Progenitor cell of endocrine pancreas (in vitro differentiated cells): ENCODE results near the gene ANGEL1. TPM values are rescaled to one million over a fixed set of nuclear protein-coding genes. Genes with fewer than 3 reads are reported as not detected.

Experiments
- DNase-seq: peaks from one replicate; pipeline ENCODE4 v3.0.0; 2021; ENCODE audit warnings: low spot score; ENCODE audit not compliant: unreplicated experiment
- H3K27ac Mint-ChIP-seq: 2 replicates; pipeline ENCODE4 v1.8.0; 2021; ENCODE audit warnings: mild to moderate bottlenecking, moderate library complexity, mixed read lengths
- H3K27me3 Mint-ChIP-seq: 2 replicates; pipeline ENCODE4 v1.8.0; 2021; ENCODE audit warnings: mixed read lengths
- H3K36me3 Mint-ChIP-seq: 2 replicates; pipeline ENCODE4 v1.8.0; 2022; ENCODE audit warnings: mixed read lengths; ENCODE audit not compliant: insufficient read depth
- H3K4me1 Mint-ChIP-seq: 2 replicates; pipeline ENCODE4 v1.8.0; 2021; ENCODE audit warnings: low read depth, mixed read lengths
- H3K4me3 Mint-ChIP-seq: 2 replicates; pipeline ENCODE4 v1.8.0; 2021; ENCODE audit warnings: low read depth, mild to moderate bottlenecking, moderate library complexity, mixed read lengths
- H3K9me3 Mint-ChIP-seq: 2 replicates; pipeline ENCODE4 v1.8.0; 2021; ENCODE audit warnings: low read depth, mixed read lengths
- total RNA-seq: library from RNA; stranded (reverse); gene quantifications from 2 replicates; pipeline ENCODE4 v1.2.1, GENCODE V29; 2021
- TF ChIP-seq, protein P1 (sequence below): fragments of 200-600 bp; sonication (generic); IDR thresholded peaks from one replicate; pipeline ENCODE4 v1.5.0; 2021; ENCODE audit warnings: antibody characterized with exemption, mild to moderate bottlenecking; ENCODE audit not compliant: unreplicated experiment

The ANGEL1 gene
- total RNA-seq, 1 donor from 2014 or later, result 129 TPM

DNA sequence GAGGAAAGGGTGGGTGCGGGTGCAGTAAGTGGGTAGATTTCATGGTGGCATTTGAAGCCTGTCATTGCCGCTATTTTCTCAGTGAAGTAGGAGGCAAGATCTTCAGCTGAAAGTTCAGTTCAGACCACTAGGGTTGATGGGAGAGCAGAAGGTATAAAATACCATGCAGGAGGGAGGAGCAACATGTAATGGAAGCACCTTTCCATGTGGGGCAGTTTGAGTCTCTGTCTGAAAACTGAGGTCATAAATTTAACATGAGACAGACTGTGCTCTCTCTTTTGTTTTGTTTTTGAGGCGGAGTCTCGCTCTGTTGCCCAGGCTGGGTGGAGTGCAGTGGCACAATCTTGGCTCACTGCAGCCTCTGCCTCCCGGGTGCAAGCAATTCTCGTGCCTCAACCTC lies 36.2 kb upstream of the ANGEL1 start:
- DNase-seq, result no peak

DNA sequence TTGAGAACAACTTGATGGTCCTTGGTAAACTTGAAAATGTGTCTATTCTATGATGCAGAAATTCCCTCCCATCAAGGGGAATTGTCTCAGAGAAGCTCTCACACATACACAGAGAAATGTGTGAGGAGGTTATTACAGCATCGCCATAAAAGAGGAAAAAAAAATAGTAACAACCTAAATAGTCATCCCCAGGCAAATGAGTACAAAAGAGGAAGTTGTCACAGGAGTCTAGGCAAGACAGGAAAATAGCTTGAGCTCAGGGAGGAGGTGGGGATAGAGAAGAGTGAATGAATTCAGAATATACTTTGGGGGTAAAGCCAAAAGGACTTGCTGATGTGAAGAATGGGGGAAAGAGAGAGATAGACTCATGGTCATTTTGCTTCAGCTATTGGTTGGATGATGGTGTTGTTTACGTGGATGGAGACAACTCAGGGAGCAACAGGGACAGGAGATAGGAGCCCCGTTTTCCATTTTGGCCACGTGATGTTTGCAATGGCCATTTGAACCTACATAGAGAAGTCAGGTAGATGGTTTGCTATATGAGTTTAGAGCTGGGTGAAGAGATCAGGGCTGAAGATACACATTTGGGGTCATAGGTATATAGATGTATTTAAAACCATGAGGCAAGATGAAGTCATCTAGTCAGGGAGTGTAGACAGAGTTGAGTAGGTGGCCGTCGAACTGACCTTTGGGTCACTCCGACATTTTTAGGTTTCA lies 33.8 kb upstream of the ANGEL1 start:
- TF ChIP-seq, protein P1, sequence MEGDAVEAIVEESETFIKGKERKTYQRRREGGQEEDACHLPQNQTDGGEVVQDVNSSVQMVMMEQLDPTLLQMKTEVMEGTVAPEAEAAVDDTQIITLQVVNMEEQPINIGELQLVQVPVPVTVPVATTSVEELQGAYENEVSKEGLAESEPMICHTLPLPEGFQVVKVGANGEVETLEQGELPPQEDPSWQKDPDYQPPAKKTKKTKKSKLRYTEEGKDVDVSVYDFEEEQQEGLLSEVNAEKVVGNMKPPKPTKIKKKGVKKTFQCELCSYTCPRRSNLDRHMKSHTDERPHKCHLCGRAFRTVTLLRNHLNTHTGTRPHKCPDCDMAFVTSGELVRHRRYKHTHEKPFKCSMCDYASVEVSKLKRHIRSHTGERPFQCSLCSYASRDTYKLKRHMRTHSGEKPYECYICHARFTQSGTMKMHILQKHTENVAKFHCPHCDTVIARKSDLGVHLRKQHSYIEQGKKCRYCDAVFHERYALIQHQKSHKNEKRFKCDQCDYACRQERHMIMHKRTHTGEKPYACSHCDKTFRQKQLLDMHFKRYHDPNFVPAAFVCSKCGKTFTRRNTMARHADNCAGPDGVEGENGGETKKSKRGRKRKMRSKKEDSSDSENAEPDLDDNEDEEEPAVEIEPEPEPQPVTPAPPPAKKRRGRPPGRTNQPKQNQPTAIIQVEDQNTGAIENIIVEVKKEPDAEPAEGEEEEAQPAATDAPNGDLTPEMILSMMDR, result no peak
- H3K27ac Mint-ChIP-seq, result no peak overlapping the region
- peaks cover 7% of the 10 kb centered on the region for H3K4me1 Mint-ChIP-seq

More for the DNA sequence above, 36.2 kb upstream of the ANGEL1 start:
- H3K27ac Mint-ChIP-seq, result no peak overlapping the region
- peaks cover 7% of the 10 kb centered on the region for H3K4me1 Mint-ChIP-seq
- H3K4me3 Mint-ChIP-seq, result no peak overlapping the region
- no peaks in the 10 kb centered on the region for H3K9me3 Mint-ChIP-seq
- TF ChIP-seq, protein P1, result peak; percentile 23
- no peaks in the 10 kb centered on the region for H3K27me3 Mint-ChIP-seq
- H3K36me3 Mint-ChIP-seq, result no peaks in the 10 kb centered on the region

DNA sequence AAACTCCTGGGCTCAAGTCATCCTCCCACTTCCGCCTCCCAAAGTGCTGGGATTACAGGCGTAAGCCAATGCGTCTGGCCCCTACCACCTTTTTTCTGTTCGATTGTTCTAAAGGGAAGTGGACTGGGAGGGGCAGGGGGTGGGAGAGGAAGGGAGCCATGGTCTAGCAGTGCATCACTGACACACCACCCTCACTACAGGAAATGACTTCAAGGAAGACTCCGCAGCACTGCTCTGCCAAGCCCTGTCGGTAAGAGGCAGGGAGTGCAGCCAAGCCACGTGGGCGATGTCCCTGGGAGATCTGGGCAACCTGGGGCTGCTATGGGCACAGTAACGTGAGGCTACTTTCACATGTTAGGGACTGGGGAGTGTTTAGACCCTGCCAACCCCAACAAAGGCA lies 31.5 kb upstream of the ANGEL1 start:
- H3K27ac Mint-ChIP-seq, result no peak overlapping the region
- H3K36me3 Mint-ChIP-seq, result no peaks in the 10 kb centered on the region
- no peaks in the 10 kb centered on the region for H3K9me3 Mint-ChIP-seq
- DNase-seq, result no peak
- H3K27me3 Mint-ChIP-seq, result no peaks in the 10 kb centered on the region
- no peak overlapping the region for H3K4me3 Mint-ChIP-seq
- TF ChIP-seq, protein P1, result peak; percentile 9
- peaks cover 7% of the 10 kb centered on the region for H3K4me1 Mint-ChIP-seq

More for the DNA sequence above, 33.8 kb upstream of the ANGEL1 start:
- Mint-ChIP-seq H3K9me3 (no peaks in the 10 kb centered on the region), H3K36me3 (no peaks in the 10 kb centered on the region), H3K4me3 (no peak overlapping the region), H3K27me3 (no peaks in the 10 kb centered on the region)
- no peak for DNase-seq

DNA sequence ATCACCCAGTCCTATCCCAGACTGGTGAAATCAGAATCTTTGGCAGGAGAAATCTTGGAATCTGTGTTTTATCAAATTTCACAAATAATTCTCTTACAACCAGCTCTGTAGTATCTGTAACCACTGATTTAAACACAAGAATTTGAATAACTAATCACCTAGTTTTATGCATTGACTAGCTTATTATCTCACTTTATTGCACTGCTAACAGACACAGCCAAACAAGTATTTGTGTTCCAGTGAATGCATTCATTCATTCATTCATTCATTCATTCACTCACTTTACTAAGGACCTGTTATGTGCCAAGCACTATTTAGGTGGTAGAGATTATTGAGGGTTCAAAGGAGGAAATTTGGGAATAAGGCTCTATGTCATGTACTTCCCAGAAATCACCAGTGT lies 29.7 kb upstream of the ANGEL1 start:
- H3K4me1 Mint-ChIP-seq, result peaks cover 7% of the 10 kb centered on the region
- TF ChIP-seq, protein P1, result no peak
- DNase-seq, result no peak
- peaks cover 9% of the 10 kb centered on the region for H3K9me3 Mint-ChIP-seq
- H3K36me3 Mint-ChIP-seq, result peaks cover 3% of the 10 kb centered on the region
- H3K27me3 Mint-ChIP-seq, result no peaks in the 10 kb centered on the region
- no peak overlapping the region for H3K4me3 Mint-ChIP-seq
- no peak overlapping the region for H3K27ac Mint-ChIP-seq

DNA sequence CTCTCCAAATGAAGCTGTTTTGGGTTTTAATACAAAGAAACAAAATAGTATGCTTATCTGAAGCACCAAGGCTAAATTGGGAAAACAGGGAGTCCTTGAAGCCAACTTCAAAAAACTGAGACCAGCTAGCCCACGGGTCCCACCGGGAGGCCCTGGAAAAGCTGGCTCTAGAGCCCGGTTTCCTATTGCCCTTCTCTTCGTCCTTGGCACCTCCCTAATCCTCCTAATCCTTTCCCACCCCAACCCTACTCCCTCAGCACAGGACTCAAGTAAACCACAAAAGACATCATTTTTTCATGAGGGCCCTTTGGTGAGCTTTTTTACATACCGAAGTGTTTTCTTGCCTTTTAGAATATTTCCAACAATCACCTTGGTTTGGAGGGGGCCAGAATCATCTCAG lies 24.8 kb upstream of the ANGEL1 start:
- TF ChIP-seq, protein P1, result no peak
- H3K4me1 Mint-ChIP-seq, result peaks cover 39% of the 10 kb centered on the region
- peaks cover 3% of the 10 kb centered on the region for H3K36me3 Mint-ChIP-seq
- no peaks in the 10 kb centered on the region for H3K27me3 Mint-ChIP-seq
- peaks cover 9% of the 10 kb centered on the region for H3K9me3 Mint-ChIP-seq
- H3K4me3 Mint-ChIP-seq, result no peak overlapping the region
- H3K27ac Mint-ChIP-seq, result peak overlapping the region; percentile 48
- no peak for DNase-seq
